Progenitor cell of endocrine pancreas (in vitro differentiated cells): ENCODE data around the gene PFKFB2. TPM values are rescaled to one million over a fixed set of nuclear protein-coding genes. Genes with fewer than 3 reads are reported as not detected.

ENCODE experiments used
- DNase-seq: peaks from one replicate; pipeline ENCODE4 v3.0.0; 2021; ENCODE audit warnings: low spot score; ENCODE audit not compliant: unreplicated experiment
- H3K27ac Mint-ChIP-seq: 2 replicates; pipeline ENCODE4 v1.8.0; 2021; ENCODE audit warnings: mild to moderate bottlenecking, moderate library complexity, mixed read lengths
- H3K27me3 Mint-ChIP-seq: 2 replicates; pipeline ENCODE4 v1.8.0; 2021; ENCODE audit warnings: mixed read lengths
- H3K36me3 Mint-ChIP-seq: 2 replicates; pipeline ENCODE4 v1.8.0; 2022; ENCODE audit warnings: mixed read lengths; ENCODE audit not compliant: insufficient read depth
- H3K4me1 Mint-ChIP-seq: 2 replicates; pipeline ENCODE4 v1.8.0; 2021; ENCODE audit warnings: low read depth, mixed read lengths
- H3K4me3 Mint-ChIP-seq: 2 replicates; pipeline ENCODE4 v1.8.0; 2021; ENCODE audit warnings: low read depth, mild to moderate bottlenecking, moderate library complexity, mixed read lengths
- H3K9me3 Mint-ChIP-seq: 2 replicates; pipeline ENCODE4 v1.8.0; 2021; ENCODE audit warnings: low read depth, mixed read lengths
- CTCF ChIP-seq: fragments of 200-600 bp; sonication (generic); IDR thresholded peaks from one replicate; pipeline ENCODE4 v1.5.0; 2021; ENCODE audit warnings: antibody characterized with exemption, mild to moderate bottlenecking; ENCODE audit not compliant: unreplicated experiment
- total RNA-seq: library from RNA; stranded (reverse); gene quantifications from 2 replicates; pipeline ENCODE4 v1.2.1, GENCODE V29; 2021

Gene PFKFB2
- total RNA-seq, 1 donor from 2014 or later, result 9.6 TPM

GRCh38 chr1:207109004-207109403, 55.9 kb downstream of the PFKFB2 start:
- no peaks in the 10 kb centered on the region for H3K9me3 Mint-ChIP-seq
- no peak overlapping the region for H3K27ac Mint-ChIP-seq
- no peak for DNase-seq
- peaks cover 3% of the 10 kb centered on the region for H3K27me3 Mint-ChIP-seq
- no peaks in the 10 kb centered on the region for H3K4me1 Mint-ChIP-seq
- TF ChIP-seq CTCF, result no peak
- H3K36me3 Mint-ChIP-seq, result no peaks in the 10 kb centered on the region
- H3K4me3 Mint-ChIP-seq, result no peak overlapping the region

DNA sequence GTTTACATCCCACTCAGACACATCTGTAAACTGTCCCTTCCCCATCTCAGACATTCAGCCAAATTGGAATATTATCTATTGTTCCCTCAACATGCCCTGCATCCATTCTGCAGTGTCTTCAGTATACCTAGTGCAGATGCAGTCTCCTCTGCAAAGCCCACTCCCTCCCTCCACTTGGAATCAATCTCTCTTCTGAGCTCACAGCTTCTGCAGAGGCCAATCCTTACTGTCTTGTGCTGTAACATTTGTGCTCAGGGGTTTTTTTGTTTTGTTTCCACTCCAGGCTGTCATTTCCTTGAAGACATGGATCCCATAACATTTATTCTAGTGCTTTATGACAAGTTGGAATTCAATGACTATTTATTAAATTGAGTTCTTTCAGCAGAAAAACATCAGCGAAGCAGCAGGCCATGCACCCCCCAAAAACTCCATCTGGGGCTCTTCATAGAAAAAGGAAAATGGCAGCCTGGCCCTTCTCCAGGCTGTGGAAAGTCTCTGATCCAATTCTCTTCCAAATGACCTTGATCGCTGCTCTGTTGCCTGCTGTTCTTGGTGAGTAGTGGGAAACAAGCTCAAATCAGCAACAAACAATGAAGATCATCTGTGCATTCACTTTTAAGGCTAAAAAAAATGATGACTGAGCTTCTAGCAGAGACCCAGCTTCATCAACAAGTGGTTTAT, 59.7 kb downstream of the PFKFB2 start:
- Mint-ChIP-seq H3K4me3 (no peak overlapping the region), H3K9me3 (no peaks in the 10 kb centered on the region), H3K4me1 (peaks cover 5% of the 10 kb centered on the region), H3K27me3 (peaks cover 3% of the 10 kb centered on the region), H3K36me3 (no peaks in the 10 kb centered on the region), H3K27ac (no peak overlapping the region)
- TF ChIP-seq CTCF, result no peak
- DNase-seq, result no peak

GRCh38 chr1:207115269-207115668, 62.2 kb downstream of the PFKFB2 start:
- Mint-ChIP-seq H3K36me3 (no peaks in the 10 kb centered on the region), H3K4me1 (peaks cover 5% of the 10 kb centered on the region), H3K9me3 (no peaks in the 10 kb centered on the region), H3K27ac (no peak overlapping the region), H3K27me3 (no peaks in the 10 kb centered on the region), H3K4me3 (no peak overlapping the region)
- TF ChIP-seq CTCF, result no peak
- no peak for DNase-seq

GRCh38 chr1:207124389-207124788, 71.3 kb downstream of the PFKFB2 start:
- Mint-ChIP-seq H3K27me3 (peaks cover 3% of the 10 kb centered on the region), H3K27ac (no peak overlapping the region), H3K4me1 (no peaks in the 10 kb centered on the region), H3K9me3 (peaks cover 13% of the 10 kb centered on the region), H3K36me3 (peaks cover 4% of the 10 kb centered on the region), H3K4me3 (no peak overlapping the region)
- no peak for DNase-seq
- no peak for TF ChIP-seq CTCF

DNA sequence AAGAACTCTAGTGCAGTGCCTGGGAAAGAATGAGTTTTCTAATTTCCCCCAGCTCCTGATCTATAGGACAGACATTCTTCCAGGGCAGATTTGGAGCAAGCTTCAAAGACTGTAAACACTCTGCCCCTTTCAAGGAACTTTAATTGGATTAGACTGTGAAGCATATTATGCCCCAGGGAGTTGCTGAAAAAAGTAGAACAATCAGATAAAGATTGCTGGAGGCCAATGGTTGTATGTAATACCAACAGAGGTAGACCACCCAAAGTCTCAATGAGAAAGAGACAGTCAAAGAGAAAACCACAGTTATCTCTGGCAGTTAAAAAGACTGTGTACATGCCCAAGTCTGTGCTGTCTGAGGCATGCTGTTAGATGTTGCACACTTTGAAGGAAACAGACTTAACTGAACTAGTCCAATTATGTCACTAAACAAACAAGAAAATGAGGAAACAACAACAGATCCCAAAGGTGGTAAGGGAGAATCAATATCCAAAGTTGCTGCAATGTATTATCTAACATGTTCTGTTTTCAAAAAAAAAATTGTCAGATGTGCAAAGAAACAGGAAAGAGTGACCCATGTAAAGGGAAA, 75.4 kb downstream of the PFKFB2 start:
- no peaks in the 10 kb centered on the region for H3K4me1 Mint-ChIP-seq
- peaks cover 19% of the 10 kb centered on the region for H3K9me3 Mint-ChIP-seq
- no peak for DNase-seq
- TF ChIP-seq CTCF, result no peak
- no peaks in the 10 kb centered on the region for H3K27me3 Mint-ChIP-seq
- H3K27ac Mint-ChIP-seq, result no peak overlapping the region
- H3K4me3 Mint-ChIP-seq, result no peak overlapping the region
- H3K36me3 Mint-ChIP-seq, result peaks cover 4% of the 10 kb centered on the region
